HS-5 (cell line): ENCODE measurements around the gene ZNF333.
"Not testable (repeated sequence)": the region's sequence is repeated elsewhere in the genome, so short reads cannot be mapped to it uniquely, and the experiment has no call there.

ENCODE experiments used
- DNase-seq: peaks from one replicate; pipeline ENCODE4 v3.0.0-alpha.2; 2012; ENCODE audit warnings: low read depth

Gene ZNF333

GRCh38 chr19:14769201-14769600 is 79.4 kb downstream of the ZNF333 start:
- no peak for DNase-seq

GRCh38 chr19:14770136-14770535 is 80.3 kb downstream of the ZNF333 start:
- no peak for DNase-seq

- DNase-seq: no peak
Measured at GRCh38 chr19:14770944-14771839, 81.3 kb downstream of the ZNF333 start.

GRCh38 chr19:14772467-14772866 is 82.6 kb downstream of the ZNF333 start:
- no peak for DNase-seq

GRCh38 chr19:14772995-14773394 is 83.1 kb downstream of the ZNF333 start:
- no peak for DNase-seq

- DNase-seq: not testable (repeated sequence)
Measured at GRCh38 chr19:14773722-14774121, 83.9 kb downstream of the ZNF333 start.

- no peak for DNase-seq
Measured at GRCh38 chr19:14774373-14774772, 84.5 kb downstream of the ZNF333 start.

GRCh38 chr19:14775326-14775725 is 85.5 kb downstream of the ZNF333 start:
- DNase-seq: not testable (repeated sequence)

GRCh38 chr19:14775869-14776586 is 86.2 kb downstream of the ZNF333 start:
- DNase-seq: no peak

- DNase-seq: not testable (repeated sequence)
Measured at GRCh38 chr19:14777645-14778044, 87.8 kb downstream of the ZNF333 start.

GRCh38 chr19:14778110-14778845 is 88.4 kb downstream of the ZNF333 start, which contains the start of gene ADGRE2:
Gene ADGRE2, minus strand, starts transcription at chr19:14778560. Its CDS starts 1,804 bp downstream, at chr19:14776756.
- not testable (repeated sequence) for DNase-seq

GRCh38 chr19:14779151-14779550 is 89.3 kb downstream of the ZNF333 start:
- no peak for DNase-seq

- DNase-seq: not testable (repeated sequence)
Measured at GRCh38 chr19:14780622-14781225, 90.9 kb downstream of the ZNF333 start.

GRCh38 chr19:14781713-14782536 is 92.1 kb downstream of the ZNF333 start:
- not testable (repeated sequence) for DNase-seq

- DNase-seq: no peak
Measured at GRCh38 chr19:14782626-14783409, 93.0 kb downstream of the ZNF333 start.
